GM12878 (cell line): ENCODE data around the gene CTSA. TPM values are rescaled to one million over a fixed set of nuclear protein-coding genes. Genes with fewer than 3 reads are reported as not detected.

ENCODE experiments used
- ATAC-seq: fragments of 200-7000 bp; cut with Tn5 transposase; 3 replicates; pipeline ENCODE4 v1.9.1; 2020; ENCODE audit warnings: mild to moderate bottlenecking, moderate library complexity
- BruUV-seq: library from RNA; stranded (reverse); fragments of 400-500 nt; replicated peaks from 2 replicates; lab custom pipeline; 2021; lab: Mats Ljungman, UMichigan
- CTCF ChIA-PET: fragments of 300-600 bp; sonication (Branson Sonifier 250); formaldehyde crosslinking; extraction: SDS; loops from one replicate; lab custom pipeline; 2021; ENCODE audit warnings: inconsistent platforms; lab: Yijun Ruan, JAX
- POLR2A ChIA-PET: fragments of 350-600 bp; formaldehyde crosslinking; extraction: SDS; loops from one replicate; lab custom pipeline; 2021; ENCODE audit warnings: inconsistent platforms; lab: Charles Lee
- RAD21 ChIA-PET: fragments of 300-600 bp; sonication (Branson Sonifier 250); formaldehyde crosslinking; loops from one replicate; lab custom pipeline; 2023; ENCODE audit warnings: antibody characterized with exemption; ENCODE audit not compliant: unreplicated experiment; lab: Charles Lee
- SMC1A ChIA-PET: fragments of 300-600 bp; sonication (Branson Sonifier 250); formaldehyde crosslinking; loops from one replicate; lab custom pipeline; 2023; ENCODE audit not compliant: unreplicated experiment, uncharacterized antibody; lab: Charles Lee
- DNase-seq: peaks from one replicate; pipeline ENCODE4 v3.0.0-alpha.2; 2011; ENCODE audit warnings: low read depth, low spot score
- FAIRE-seq: peaks from 3 replicates; lab custom pipeline; 2011; peaks lifted over from hg19 to GRCh38; lab: Jason Lieb, UNC
- H2AFZ ChIP-seq: 2 replicates; pipeline ENCODE4 v1.6.0; 2011; ENCODE audit warnings: low read depth, low read length, control low read depth; ENCODE audit not compliant: control insufficient read depth
- H3K27ac ChIP-seq: 2 replicates; pipeline ENCODE4 v1.5.1; 2011; ENCODE audit warnings: control low read depth; ENCODE audit not compliant: control insufficient read depth, insufficient read depth
- H3K27me3 ChIP-seq, 2 experiments: replicated peaks in 1 of 2; 2 replicates each; pipeline versions ENCODE4 v1.6.0 to v1.6.1; 2011; ENCODE audit warnings: low read length in 1 of 2; ENCODE audit not compliant: control insufficient read depth in 2 of 2, insufficient read depth in 2 of 2
- H3K36me3 ChIP-seq, 2 experiments: 2 replicates each; pipeline ENCODE4 v1.5.1; 2011; ENCODE audit warnings: low read length in 1 of 2; ENCODE audit not compliant: control insufficient read depth in 2 of 2, insufficient read depth in 2 of 2
- H3K4me1 ChIP-seq: 2 replicates; pipeline ENCODE4 v1.6.1; 2011; ENCODE audit warnings: mild to moderate bottlenecking, low read length, moderate library complexity, mixed read lengths; ENCODE audit not compliant: control insufficient read depth, insufficient read depth
- H3K4me2 ChIP-seq: 2 replicates; pipeline ENCODE4 v1.6.0; 2011; ENCODE audit warnings: control low read depth; ENCODE audit not compliant: control insufficient read depth, insufficient read depth
- H3K4me3 ChIP-seq: fragments of 200-600 bp; sonication (generic); 2 replicates; pipeline ENCODE4 v1.5.1; 2016
- H3K79me2 ChIP-seq: 2 replicates; pipeline ENCODE4 v1.6.0; 2011; ENCODE audit warnings: low read length; ENCODE audit not compliant: control insufficient read depth, insufficient read depth
- H3K9ac ChIP-seq: 2 replicates; pipeline ENCODE4 v1.8.0; 2011; ENCODE audit warnings: low read length, control low read depth, mixed read lengths; ENCODE audit not compliant: control insufficient read depth, insufficient read depth
- H3K9me3 ChIP-seq: replicated peaks from 3 replicates; pipeline ENCODE4 v1.5.1; 2011; ENCODE audit warnings: mild to moderate bottlenecking, low read length; ENCODE audit not compliant: control insufficient read depth, insufficient read depth
- H4K20me1 ChIP-seq: 2 replicates; pipeline ENCODE4 v1.6.0; 2011; ENCODE audit not compliant: control insufficient read depth, insufficient read depth
- MEF2A ChIP-seq: IDR thresholded peaks from 2 replicates; pipeline ENCODE4 v1.6.1; 2011; ENCODE audit warnings: low read depth, mild to moderate bottlenecking, low read length, moderate library complexity; ENCODE audit not compliant: insufficient read depth
- MYB ChIP-seq: fragments of 150-350 bp; IDR thresholded peaks from 2 replicates; pipeline ENCODE4 v1.6.1; 2014; ENCODE audit warnings: mild to moderate bottlenecking, low read depth, low read length, borderline replicate concordance
- NFYA ChIP-seq: IDR thresholded peaks from 2 replicates; pipeline ENCODE4 v1.6.1; 2011; ENCODE audit warnings: low read depth, mild to moderate bottlenecking, low read length, improper control_type of control experiment, borderline replicate concordance
- NR2F1 ChIP-seq: fragments of 450-650 bp; conservative IDR thresholded peaks from 2 replicates; pipeline ENCODE4 v1.6.1; 2017; ENCODE audit warnings: mild to moderate bottlenecking
- PML ChIP-seq: IDR thresholded peaks from 2 replicates; pipeline ENCODE4 v1.6.1; 2012; ENCODE audit warnings: low read length, inconsistent platforms
- POLR2A ChIP-seq: IDR thresholded peaks from 2 replicates; pipeline ENCODE4 v1.6.1; 2011; ENCODE audit warnings: low read depth, mild to moderate bottlenecking, low read length
- ZNF384 ChIP-seq: IDR thresholded peaks from 2 replicates; pipeline ENCODE4 v1.6.1; 2012; ENCODE audit warnings: low read depth, mild to moderate bottlenecking, low read length, improper control_type of control experiment, borderline replicate concordance
- WGBS: methylation state at CpG from one replicate; pipeline ENCODE4 v1.1.6; 2016; ENCODE audit warnings: low lambda C conversion rate; ENCODE audit not compliant: insufficient replicate concordance, insufficient coverage; ENCODE audit errors: missing lambda C conversion rate; 5-methylcytosine and 5-hydroxymethylcytosine counted together
- in situ Hi-C: fragments of 300-500 bp; cut with MboI; formaldehyde crosslinking; loops from 9 replicates; pipeline ENCODE4 v1.14.3; 2018; ENCODE audit warnings: mixed read lengths
- intact Hi-C: fragments of 100-400 bp; cut with micrococcal nuclease; formaldehyde crosslinking; loops from one replicate; pipeline ENCODE4 v1.14.2; 2022; ENCODE audit not compliant: unreplicated experiment
- polyA plus RNA-seq, 11 experiments: library from polyadenylated mRNA; depleted of rRNA in 4 of 11; unstranded in 6 of 11; stranded (reverse) in 5 of 11; fragments of >200 nt; fragmentation: Nextera tagmentation in 4 of 11; fragmentation: Illumina TruSeq in 1 of 11; extraction: Ambion mirVana in 4 of 11; extraction: Trizol in 1 of 11; gene quantifications; 1 replicate in 1 of 11; 2 replicates in 10 of 11; pipeline versions ENCODE4 v1.2.1 to v1.2.3, GENCODE V29; 2011 to 2016; ENCODE audit warnings: inconsistent platforms in 2 of 11, missing spikeins in 2 of 11, low read depth in 1 of 11
- total RNA-seq, 4 experiments: library from RNA; depleted of rRNA in 3 of 4; stranded (reverse); fragments of >200 nt in 3 of 4; fragmentation: Illumina TruSeq in 1 of 4; extraction: Trizol in 1 of 4; gene quantifications; 2 replicates each; pipeline versions ENCODE4 v1.2.1 to v1.2.3, GENCODE V29; 2013 to 2021

The CTSA gene
- total and polyA plus RNA-seq, 10 of the 15 experiments (the other 5 are each of a cell fraction or from before 2014, with no cell fraction given), result 7.1 to 67.0 (median 36.2) TPM

- TF ChIP-seq NFYA (no peak), NR2F1 (no peak), ZNF384 (no peak), PML (no peak), MEF2A (no peak)
- TF ChIP-seq, all 136 proteins: peak for 0
These were observed 8.1 kb upstream of the CTSA start (continued) for GRCh38 chr20:45883100-45883469.

- H3K4me3 ChIP-seq, result no peak overlapping the region
- in situ Hi-C loops, result no loop called here
- peaks cover 20% of the 10 kb centered on the region for H3K4me1 ChIP-seq
- TF ChIP-seq MYB (no peak), POLR2A (peak; percentile 46)
- no peaks in the 10 kb centered on the region for H4K20me1 ChIP-seq
- H3K9me3 ChIP-seq, result no peaks in the 10 kb centered on the region
- DNase-seq (no peak), ATAC-seq (no peak), FAIRE-seq (no peak)
- ChIA-PET RAD21 (no interaction called here), POLR2A (interaction anchor here (0.8 kb wide), 1 partner anchor 84 kb away, joined by 3 read pairs; no protein-coding TSS in a partner anchor), SMC1A (no interaction called here), CTCF (interaction anchor here (1.0 kb wide), 1 partner anchor 83 kb away, joined by 4 read pairs; no protein-coding TSS in a partner anchor)
- no TSS peak for BruUV-seq
- WGBS, result 96% methylated on average over 19 of the region's 19 CpGs
- H3K27ac ChIP-seq, result no peak overlapping the region
- intact Hi-C loops, result no loop called here
- no peak overlapping the region for H2AFZ ChIP-seq
- H3K9ac ChIP-seq, result no peak overlapping the region
- H3K36me3 ChIP-seq, result peaks cover 5 to 11% of the 10 kb centered on the region in 2 experiments; a peak in 2 of 4 replicates
- H3K79me2 ChIP-seq, result peaks cover 13% of the 10 kb centered on the region
- H3K27me3 ChIP-seq, result no peaks in the 10 kb centered on the region
- no peak overlapping the region for H3K4me2 ChIP-seq
These were observed 4.4 kb upstream of the CTSA start for GRCh38 chr20:45886590-45887345.
